Naive B cell (primary cell): ENCODE results near the gene KRT32. TPM values are rescaled to one million over a fixed set of nuclear protein-coding genes. Genes with fewer than 3 reads are reported as not detected.

ENCODE experiments used
- ATAC-seq, 2 donors: fragments of 150-1000 bp; cut with Tn5 transposase; 2 replicates each; pipeline ENCODE4 v1.10.0; 2021; ENCODE audit warnings: low read depth in 2 of 2, mild to moderate bottlenecking in 2 of 2, moderate library complexity in 2 of 2
- DNase-seq: peaks from one replicate; pipeline ENCODE4 v3.0.0; 2022
- H3K27ac Mint-ChIP-seq, 6 donors: one replicate each; pipeline ENCODE4 v1.8.0; 2020 to 2022; ENCODE audit warnings: mild to moderate bottlenecking in 6 of 6, mixed read lengths in 6 of 6, moderate library complexity in 5 of 6, inconsistent platforms in 2 of 6
- H3K27me3 Mint-ChIP-seq, 3 donors: one replicate each; pipeline ENCODE4 v1.8.0; 2021 to 2022; ENCODE audit warnings: mixed read lengths in 3 of 3, mild to moderate bottlenecking in 1 of 3
- H3K36me3 Mint-ChIP-seq, 2 donors: one replicate each; pipeline ENCODE4 v1.8.0; 2020 to 2022; ENCODE audit warnings: mixed read lengths in 2 of 2, inconsistent platforms in 1 of 2, mild to moderate bottlenecking in 1 of 2
- H3K4me1 Mint-ChIP-seq, 3 donors: one replicate each; pipeline ENCODE4 v1.8.0; 2020 to 2022; ENCODE audit warnings: mixed read lengths in 3 of 3, inconsistent platforms in 1 of 3, mild to moderate bottlenecking in 1 of 3, moderate library complexity in 1 of 3
- H3K4me3 Mint-ChIP-seq, 8 donors: one replicate each; pipeline ENCODE4 v1.8.0; 2020 to 2022; ENCODE audit warnings: mild to moderate bottlenecking in 8 of 8, mixed read lengths in 8 of 8, moderate library complexity in 8 of 8, inconsistent platforms in 2 of 8
- H3K9me3 Mint-ChIP-seq, 7 donors: one replicate each; pipeline ENCODE4 v1.8.0; 2020 to 2022; ENCODE audit warnings: mixed read lengths in 7 of 7, mild to moderate bottlenecking in 5 of 7, inconsistent platforms in 2 of 7, moderate library complexity in 1 of 7
- polyA plus RNA-seq, 6 donors: library from polyadenylated mRNA; unstranded; fragments of 300-500 nt; fragmentation: Illumina TruSeq; gene quantifications; one replicate each; pipeline ENCODE4 v1.2.3, GENCODE V29; 2021; ENCODE audit warnings: low read depth in 6 of 6

KRT32 gene
- polyA plus RNA-seq, 6 donors from 2014 or later, result not detected

GRCh38 chr17:41486809-41487530, 19.8 kb upstream of the KRT32 start:
- H3K27ac Mint-ChIP-seq, result peak overlapping the region in 1 of 6 donors; percentile 76
- no peak for ATAC-seq
- no peak for DNase-seq
- H3K36me3 Mint-ChIP-seq, result no peaks in the 10 kb centered on the region
- peaks cover 5 to 10% (median 7%) of the 10 kb centered on the region in 3 donors for H3K4me1 Mint-ChIP-seq
- H3K27me3 Mint-ChIP-seq, result peaks cover 8 to 40% (median 25%) of the 10 kb centered on the region in 3 donors
- H3K4me3 Mint-ChIP-seq, result no peak overlapping the region
- no peaks in the 10 kb centered on the region for H3K9me3 Mint-ChIP-seq

GRCh38 chr17:41486316-41486715, 19.1 kb upstream of the KRT32 start:
- Mint-ChIP-seq H3K27ac (no peak overlapping the region), H3K27me3 (peaks cover 8 to 33% (median 25%) of the 10 kb centered on the region in 3 donors), H3K4me1 (peaks cover 5 to 10% (median 7%) of the 10 kb centered on the region in 3 donors), H3K36me3 (no peaks in the 10 kb centered on the region), H3K4me3 (no peak overlapping the region), H3K9me3 (no peaks in the 10 kb centered on the region)
- ATAC-seq (no peak), DNase-seq (no peak)

- Mint-ChIP-seq H3K27me3 (peaks cover 3 to 33% (median 16%) of the 10 kb centered on the region in 3 donors), H3K27ac (peak overlapping the region in 1 of 6 donors; percentile 53), H3K9me3 (no peaks in the 10 kb centered on the region), H3K4me1 (peaks cover 2 to 3% (median 3%) of the 10 kb centered on the region in 3 donors), H3K36me3 (no peaks in the 10 kb centered on the region), H3K4me3 (peak overlapping the region in 1 of 8 donors; percentile 56)
- no peak for DNase-seq
- ATAC-seq, result no peak
These were observed 18.0 kb upstream of the KRT32 start for GRCh38 chr17:41484920-41485904.

GRCh38 chr17:41483991-41484826, 17.0 kb upstream of the KRT32 start:
- Mint-ChIP-seq H3K27ac (no peak overlapping the region), H3K27me3 (peaks cover 3 to 33% (median 16%) of the 10 kb centered on the region in 3 donors), H3K4me1 (peaks cover 5 to 7% (median 6%) of the 10 kb centered on the region in 3 donors), H3K9me3 (no peaks in the 10 kb centered on the region), H3K36me3 (no peaks in the 10 kb centered on the region), H3K4me3 (no peak overlapping the region)
- no peak for ATAC-seq
- no peak for DNase-seq

DNA sequence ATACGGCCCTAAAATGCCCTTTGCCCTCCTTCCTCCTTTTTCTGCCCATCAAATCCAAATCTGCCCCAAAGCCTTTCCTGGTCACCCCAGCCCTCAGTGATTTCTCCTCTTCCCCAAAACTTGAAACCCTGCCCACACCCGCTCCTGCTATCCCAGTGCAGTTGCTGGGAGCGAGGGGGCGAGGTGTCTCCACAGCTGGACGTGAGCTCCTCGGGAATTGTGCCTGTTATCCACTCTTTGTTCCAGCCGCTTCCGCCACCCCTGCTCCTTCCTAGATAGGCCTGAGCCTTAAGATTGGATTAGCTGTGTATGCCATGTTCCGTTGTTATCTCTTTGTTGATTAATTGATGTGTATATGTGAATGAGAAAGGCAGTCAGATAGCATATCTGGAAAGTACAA, 16.3 kb upstream of the KRT32 start:
- no peak for DNase-seq
- Mint-ChIP-seq H3K9me3 (no peaks in the 10 kb centered on the region), H3K4me3 (no peak overlapping the region), H3K36me3 (no peaks in the 10 kb centered on the region), H3K27me3 (peaks cover 3 to 26% (median 16%) of the 10 kb centered on the region in 3 donors), H3K27ac (no peak overlapping the region), H3K4me1 (peaks cover 5 to 10% (median 6%) of the 10 kb centered on the region in 3 donors)
- no peak for ATAC-seq

DNA sequence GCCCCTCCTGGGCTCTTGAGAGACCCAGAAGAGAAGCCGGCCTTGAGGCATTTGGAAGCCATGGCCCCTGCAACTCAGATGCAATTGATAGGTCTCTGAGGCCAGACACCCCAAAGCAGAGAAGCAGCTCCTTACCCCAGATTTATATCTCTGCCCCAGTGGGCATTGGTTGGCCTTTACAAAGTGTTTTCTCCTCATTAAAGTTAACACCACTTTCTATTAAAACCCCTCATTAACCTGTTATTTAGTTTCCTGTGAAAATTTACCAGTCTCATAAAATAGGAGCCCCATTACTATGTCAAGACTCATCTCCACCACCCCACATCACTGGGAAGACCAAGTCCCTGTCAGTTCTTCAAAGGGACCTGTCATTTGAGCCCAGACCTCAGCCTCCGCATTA, 13.8 kb upstream of the KRT32 start, which contains the start of gene KRT35:
TSS of gene KRT35 (minus strand) at position 116 of the 400 bp plus-strand sequence. CDS start at position 62, 54 bp downstream.
- Mint-ChIP-seq H3K4me3 (no peak within 1 kb of the TSS), H3K36me3 (no peaks in the 10 kb centered on the region), H3K9me3 (no peaks in the 10 kb centered on the region), H3K4me1 (peaks cover 5 to 10% (median 6%) of the 10 kb centered on the region in 3 donors), H3K27ac (no peak within 1 kb of the TSS), H3K27me3 (peaks cover 0 to 18% (median 16%) of the 10 kb centered on the region in 3 donors)
- ATAC-seq (no peak), DNase-seq (no peak)

DNA sequence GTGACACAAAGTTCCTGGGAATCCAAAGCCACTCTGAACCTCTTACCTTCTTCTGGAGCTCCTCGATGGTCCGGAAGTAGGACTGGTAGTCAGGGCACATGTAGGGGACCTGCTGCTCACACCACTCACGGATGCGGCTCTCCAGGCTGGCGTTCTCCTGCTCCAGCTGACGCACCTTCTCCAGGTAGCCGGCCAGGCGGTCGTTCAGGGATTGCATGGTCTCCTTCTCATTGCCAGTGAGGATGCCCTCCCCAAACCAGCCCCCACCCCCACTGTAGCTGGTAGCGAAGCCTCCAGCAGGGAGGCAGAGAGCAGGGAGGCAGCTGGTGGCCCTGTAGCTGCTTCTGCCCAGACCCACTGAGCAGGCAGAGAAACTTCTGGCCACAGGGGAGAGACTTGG, 13.4 kb upstream of the KRT32 start:
- DNase-seq (no peak), ATAC-seq (no peak)
- Mint-ChIP-seq H3K27ac (no peak overlapping the region), H3K4me3 (no peak overlapping the region), H3K27me3 (peaks cover 0 to 16% (median 13%) of the 10 kb centered on the region in 3 donors), H3K4me1 (peaks cover 5 to 10% (median 6%) of the 10 kb centered on the region in 3 donors), H3K36me3 (no peaks in the 10 kb centered on the region), H3K9me3 (no peaks in the 10 kb centered on the region)

DNA sequence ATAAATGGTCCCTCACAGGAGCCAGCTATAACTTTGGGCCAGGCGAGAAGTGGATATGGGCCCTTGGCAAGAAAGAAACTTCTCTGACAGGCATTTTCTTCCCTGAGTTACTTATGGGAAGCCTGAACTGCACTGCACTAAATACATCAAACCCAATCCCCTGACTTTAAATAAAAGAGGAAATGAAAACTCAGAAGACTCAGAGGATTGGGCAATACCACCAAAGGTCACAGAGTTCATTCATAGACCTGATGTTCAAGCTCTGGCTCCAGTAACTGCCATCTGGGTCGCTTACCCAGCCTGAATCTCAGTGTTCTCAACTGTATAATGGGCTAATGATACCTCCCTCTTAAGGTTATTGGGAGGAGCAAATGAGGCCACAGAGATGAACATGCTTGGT, 12.9 kb upstream of the KRT32 start:
- no peak for DNase-seq
- no peaks in the 10 kb centered on the region for H3K9me3 Mint-ChIP-seq
- no peaks in the 10 kb centered on the region for H3K36me3 Mint-ChIP-seq
- H3K4me1 Mint-ChIP-seq, result peaks cover 5 to 10% (median 6%) of the 10 kb centered on the region in 3 donors
- H3K27me3 Mint-ChIP-seq, result peaks cover 0 to 14% (median 12%) of the 10 kb centered on the region in 3 donors
- no peak overlapping the region for H3K4me3 Mint-ChIP-seq
- ATAC-seq, result peak; percentile 57 to 65
- H3K27ac Mint-ChIP-seq, result no peak overlapping the region

DNA sequence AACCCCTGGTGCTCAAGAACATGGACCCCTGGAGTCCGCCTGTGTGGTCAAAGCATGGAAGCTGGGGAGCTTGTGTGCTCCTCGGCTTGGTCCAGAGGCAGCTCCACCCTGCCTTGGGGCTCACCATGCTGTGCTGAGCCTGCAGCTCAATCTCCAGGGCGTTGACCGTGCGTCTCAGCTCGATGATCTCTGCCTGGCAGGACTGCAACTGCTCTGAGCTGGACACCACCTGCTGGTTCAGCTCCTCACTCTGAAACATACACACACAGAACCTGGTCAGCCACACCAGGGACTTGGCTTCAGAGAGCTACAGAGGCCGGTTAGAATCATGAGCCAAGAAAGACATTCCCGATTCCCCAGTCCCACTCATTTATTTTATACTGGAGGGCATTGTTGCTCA, 11.1 kb upstream of the KRT32 start:
- H3K36me3 Mint-ChIP-seq, result peaks cover 0 to under 1% of the 10 kb centered on the region in 2 donors
- DNase-seq (no peak), ATAC-seq (no peak)
- H3K4me3 Mint-ChIP-seq, result no peak overlapping the region
- no peak overlapping the region for H3K27ac Mint-ChIP-seq
- H3K4me1 Mint-ChIP-seq, result peaks cover 5 to 10% (median 6%) of the 10 kb centered on the region in 3 donors
- peaks cover 0 to 8% (median 5%) of the 10 kb centered on the region in 3 donors for H3K27me3 Mint-ChIP-seq
- H3K9me3 Mint-ChIP-seq, result peaks cover 0 to 6% (median 0%) of the 10 kb centered on the region in 7 donors

GRCh38 chr17:41476866-41477815, 10.0 kb upstream of the KRT32 start:
- Mint-ChIP-seq H3K9me3 (peaks cover 0 to 6% (median 2%) of the 10 kb centered on the region in 7 donors), H3K27me3 (peaks cover 0 to 15% (median 14%) of the 10 kb centered on the region in 3 donors), H3K4me3 (no peak overlapping the region), H3K27ac (no peak overlapping the region), H3K36me3 (peaks cover 0 to 8% of the 10 kb centered on the region in 2 donors), H3K4me1 (peaks cover 5 to 10% (median 6%) of the 10 kb centered on the region in 3 donors)
- ATAC-seq (no peak), DNase-seq (no peak)

DNA sequence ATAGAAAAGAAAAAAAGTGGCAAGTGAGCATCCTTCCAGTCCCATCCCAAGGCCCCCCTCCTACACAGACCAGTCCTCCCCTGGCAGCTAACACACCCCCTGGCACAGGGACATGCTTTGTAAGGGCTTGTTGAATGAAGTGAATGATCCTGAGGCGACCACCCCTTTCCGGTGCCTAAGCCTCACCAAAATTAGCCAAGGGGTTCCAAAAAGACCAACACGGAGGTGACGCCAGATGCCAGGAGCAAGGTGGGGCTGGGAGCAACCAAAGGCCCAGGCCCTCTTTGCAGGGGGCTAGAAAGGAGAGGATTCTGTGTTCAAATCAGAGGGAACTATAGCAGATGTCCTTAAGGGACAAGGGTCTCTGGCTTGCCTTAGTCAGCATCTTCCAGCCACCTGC, 8.2 kb upstream of the KRT32 start:
- Mint-ChIP-seq H3K27ac (no peak overlapping the region), H3K4me1 (peaks cover 5 to 10% (median 6%) of the 10 kb centered on the region in 3 donors), H3K9me3 (peaks cover 0 to 17% (median 4%) of the 10 kb centered on the region in 7 donors), H3K27me3 (peaks cover 7 to 17% (median 15%) of the 10 kb centered on the region in 3 donors), H3K36me3 (peaks cover 0 to 8% of the 10 kb centered on the region in 2 donors), H3K4me3 (no peak overlapping the region)
- DNase-seq, result no peak
- ATAC-seq, result no peak

DNA sequence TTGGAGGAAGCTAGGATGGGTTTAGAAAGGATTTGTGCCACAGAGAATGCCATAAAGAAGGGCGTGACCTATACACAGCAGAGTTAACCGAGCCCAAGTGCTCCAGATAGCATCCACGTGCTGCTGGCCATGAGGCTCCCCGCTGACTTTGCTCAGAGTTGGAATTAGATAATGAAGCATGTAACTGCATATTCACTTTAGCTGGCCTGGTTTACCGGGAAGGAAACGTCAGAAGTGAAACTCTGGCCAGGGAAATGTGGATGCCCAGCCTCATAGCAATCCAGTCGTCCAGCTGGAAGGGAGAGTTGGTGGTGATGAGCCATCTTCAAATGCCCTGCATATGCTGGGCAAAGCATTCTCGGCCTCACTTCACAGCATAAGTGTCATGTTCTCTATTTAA, 7.7 kb upstream of the KRT32 start:
- H3K9me3 Mint-ChIP-seq, result peaks cover 0 to 17% (median 4%) of the 10 kb centered on the region in 7 donors
- peaks cover under 1 to 7% (median 2%) of the 10 kb centered on the region in 3 donors for H3K4me1 Mint-ChIP-seq
- peaks cover 0 to 8% of the 10 kb centered on the region in 2 donors for H3K36me3 Mint-ChIP-seq
- H3K27ac Mint-ChIP-seq, result no peak overlapping the region
- peaks cover 7 to 17% (median 15%) of the 10 kb centered on the region in 3 donors for H3K27me3 Mint-ChIP-seq
- no peak for ATAC-seq
- no peak for DNase-seq
- H3K4me3 Mint-ChIP-seq, result peak overlapping the region in 1 of 8 donors; percentile 66
